ENCODE measurements around the gene CYREN.
"Not testable (repeated sequence)": the region's sequence is repeated elsewhere in the genome, so short reads cannot be mapped to it uniquely, and the experiment has no call there.

CYREN gene

GRCh38 chr7:135170274-135170997 is at the start of gene CYREN:
Gene CYREN (minus strand): TSS chr7:135170707. CDS start chr7:135168922, 1,785 bp downstream.
- DNase-seq, result peak; percentile 95

DNA sequence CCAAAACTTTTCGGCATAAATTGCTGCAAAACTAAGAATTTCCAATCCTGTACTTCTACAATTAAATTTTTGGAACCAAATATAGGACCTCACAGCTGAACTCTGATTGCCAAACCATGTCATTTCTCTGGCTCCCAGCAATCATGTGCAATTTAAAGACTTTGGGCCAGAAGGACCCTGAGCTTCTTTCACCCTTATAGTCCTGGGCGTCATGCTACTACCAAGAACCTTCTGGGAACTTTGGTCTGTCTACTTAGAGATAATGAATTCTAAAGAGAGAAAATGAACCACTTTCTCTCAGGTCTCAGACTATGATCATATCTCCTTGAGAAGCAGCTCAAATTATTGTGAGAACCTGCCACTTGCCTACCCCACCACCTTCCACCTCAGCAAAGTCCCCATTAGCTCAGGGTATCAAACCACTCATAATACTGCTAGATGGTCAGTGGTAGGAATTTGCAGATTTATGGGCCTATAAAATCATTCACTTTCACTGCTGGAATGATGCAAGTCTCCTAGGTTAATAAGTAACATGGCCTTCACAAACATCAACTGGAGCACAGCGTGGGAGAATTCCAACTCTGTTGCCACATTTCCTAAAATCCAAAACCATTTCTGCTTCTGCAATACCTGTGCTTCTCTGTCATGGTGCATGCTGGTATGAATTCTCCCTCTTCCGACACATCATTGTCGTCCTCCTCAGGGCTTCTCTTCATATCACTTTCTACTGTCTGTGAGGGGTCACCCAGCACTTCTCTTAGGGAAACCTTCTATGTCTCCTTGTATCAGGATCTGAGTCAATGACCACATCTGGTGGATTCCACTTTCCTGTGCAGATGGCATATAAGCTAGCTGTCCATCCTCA is 47.4 kb upstream of the CYREN start:
- DNase-seq, result no peak

DNA sequence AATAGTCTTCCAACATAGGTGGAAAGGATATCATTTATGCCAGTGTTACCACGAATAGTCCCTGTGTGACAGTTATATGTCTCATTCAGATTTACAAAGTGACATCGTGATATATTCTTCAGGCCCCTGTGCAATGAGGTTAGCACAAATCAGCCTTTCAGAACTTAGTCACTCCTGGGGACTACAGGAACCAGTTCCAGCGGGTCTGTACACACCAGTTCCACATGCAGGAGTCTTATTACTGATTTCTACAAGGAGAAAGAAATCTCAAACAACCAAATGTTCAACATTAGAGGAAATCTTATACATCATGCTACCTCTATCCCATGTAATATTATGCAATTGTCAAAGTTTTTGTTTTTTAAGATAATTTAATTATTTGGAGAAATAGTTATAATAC is 45.2 kb upstream of the CYREN start:
- no peak for DNase-seq

GRCh38 chr7:135215180-135215579 is 44.7 kb upstream of the CYREN start:
- DNase-seq, result no peak

- DNase-seq, result no peak
Observed at GRCh38 chr7:135213831-135214230, 43.3 kb upstream of the CYREN start.

DNA sequence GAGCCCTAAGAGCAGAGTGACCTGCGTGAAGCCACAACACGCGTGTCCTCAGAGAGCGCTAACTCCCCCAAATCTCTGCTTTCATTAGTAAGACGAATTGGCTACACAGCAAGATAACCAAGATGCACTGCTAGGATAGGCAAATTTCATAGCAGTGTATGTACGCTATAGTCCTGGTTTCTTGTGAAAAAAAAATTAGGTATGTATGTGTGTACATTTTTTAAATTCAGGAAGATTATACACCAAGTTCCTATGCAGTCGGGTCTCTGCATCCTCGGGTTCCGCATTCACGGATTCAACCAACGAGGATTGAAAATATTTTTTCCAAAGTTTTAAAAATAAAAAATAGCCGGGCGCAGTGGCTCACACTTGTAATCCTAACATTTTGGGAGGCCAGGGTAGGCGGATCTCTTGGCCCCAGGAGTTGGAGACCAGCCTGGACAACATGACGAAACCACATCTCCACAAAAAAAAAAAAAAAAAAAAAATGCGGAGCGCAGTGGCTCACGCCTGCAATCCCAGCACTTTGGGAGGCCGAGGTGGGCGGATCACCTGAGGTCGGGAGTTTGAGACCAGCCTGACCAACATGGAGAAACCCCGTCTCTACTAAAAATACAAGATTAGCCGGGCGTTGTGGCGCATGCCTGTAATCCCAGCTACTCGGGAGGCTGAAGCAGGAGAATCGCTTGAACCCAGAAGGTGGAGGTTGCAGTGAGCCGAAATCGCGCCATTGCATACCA is 41.6 kb upstream of the CYREN start:
- DNase-seq, result not testable (repeated sequence)

- DNase-seq, result peak; percentile 97
Observed at GRCh38 chr7:135211179-135211945, 40.9 kb upstream of the CYREN start, which contains the start of gene WDR91. Gene WDR91 (minus strand): TSS chr7:135211526. CDS start chr7:135211502, 24 bp downstream.

GRCh38 chr7:135210888-135211178 is 40.3 kb upstream of the CYREN start:
- DNase-seq, result no peak

- no peak for DNase-seq
Observed at GRCh38 chr7:135209225-135209834, 38.8 kb upstream of the CYREN start.

DNA sequence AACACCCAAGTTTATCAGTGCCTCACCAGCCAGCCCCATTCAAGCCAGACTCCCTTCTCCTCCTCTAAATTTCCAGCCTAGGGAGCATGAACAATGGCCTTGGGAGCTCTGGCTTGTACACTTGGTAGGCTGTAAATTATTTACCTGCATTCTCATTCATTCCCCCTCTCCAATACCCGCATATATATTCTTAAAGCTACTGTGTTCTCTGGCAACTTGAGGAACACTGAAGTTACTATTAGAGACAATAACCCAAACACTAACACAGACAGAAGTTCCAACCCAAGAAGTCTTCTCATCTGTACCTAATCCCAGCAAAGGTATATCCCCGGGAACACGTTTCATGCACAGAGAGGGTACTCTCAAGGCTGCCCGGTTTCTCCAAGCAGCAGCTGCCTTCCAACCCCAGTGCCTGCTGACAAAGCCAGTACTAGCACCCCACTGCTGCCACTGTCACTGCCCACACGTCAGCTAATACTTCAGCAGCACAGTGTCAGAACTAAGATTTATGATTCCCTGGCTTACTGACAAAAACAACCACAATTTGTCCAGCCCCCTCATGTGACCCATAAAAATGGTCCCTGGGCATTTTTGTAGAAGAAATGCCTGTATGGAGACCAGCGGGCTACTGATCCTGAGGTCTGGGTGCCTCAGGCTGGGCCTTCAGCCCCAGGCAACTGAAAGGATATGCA is 37.7 kb upstream of the CYREN start:
- no peak for DNase-seq

DNA sequence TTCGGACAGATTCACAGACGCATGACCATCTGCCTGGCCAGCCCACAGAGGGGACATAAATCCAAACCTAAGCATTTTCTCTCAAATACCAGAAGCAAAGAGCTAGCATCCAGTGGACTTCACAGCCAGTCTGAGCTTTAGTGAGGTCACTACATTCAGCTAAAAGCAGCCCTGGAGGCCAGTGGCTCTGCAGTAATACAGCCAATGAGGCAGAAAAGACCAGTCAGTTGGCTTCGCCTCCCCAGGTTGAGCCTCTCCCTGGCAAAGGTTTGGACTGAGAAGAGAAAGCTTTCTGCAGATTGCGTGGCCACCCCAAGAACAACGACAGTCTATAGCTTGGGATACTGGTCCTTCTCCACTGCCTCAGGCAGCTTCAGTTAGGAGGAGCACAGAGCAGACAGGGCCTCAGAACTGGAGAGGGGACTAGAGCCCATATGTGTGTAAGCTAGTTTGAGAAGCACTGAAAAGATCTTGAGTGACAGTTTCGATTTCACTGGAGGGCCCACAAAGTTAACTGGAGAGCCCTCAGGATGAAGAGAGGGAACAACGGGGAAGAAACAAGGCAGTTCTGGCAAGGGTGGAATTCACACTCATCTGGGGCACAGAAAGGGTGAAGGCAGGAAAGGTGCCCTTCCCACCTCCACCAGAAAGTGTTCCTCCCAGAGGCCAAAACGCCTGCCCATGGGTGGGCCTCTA is 37.0 kb upstream of the CYREN start:
- DNase-seq, result no peak

DNA sequence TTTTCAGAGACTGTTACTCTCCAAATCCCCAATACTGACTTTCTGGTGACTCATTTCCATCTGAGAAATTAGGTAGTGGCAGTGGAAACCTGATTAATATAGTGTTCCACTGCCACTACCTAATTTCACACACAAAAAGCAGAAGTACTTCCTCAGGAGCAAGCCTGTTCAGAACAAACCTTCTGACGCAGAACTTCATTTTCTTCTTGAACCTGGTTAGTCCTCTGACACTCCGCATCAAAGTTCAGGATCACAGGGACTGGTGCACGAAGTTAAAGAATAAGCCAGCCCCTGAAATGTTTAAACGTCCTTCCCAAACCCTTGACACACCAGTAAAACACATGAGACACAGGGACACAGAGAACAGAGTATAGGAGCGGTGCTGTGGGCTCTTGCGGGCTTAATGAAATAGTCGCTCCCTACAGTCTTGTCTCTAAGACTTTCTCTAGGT is 36.5 kb upstream of the CYREN start:
- no peak for DNase-seq

GRCh38 chr7:135205850-135206249 is 35.3 kb upstream of the CYREN start:
- DNase-seq, result no peak

DNA sequence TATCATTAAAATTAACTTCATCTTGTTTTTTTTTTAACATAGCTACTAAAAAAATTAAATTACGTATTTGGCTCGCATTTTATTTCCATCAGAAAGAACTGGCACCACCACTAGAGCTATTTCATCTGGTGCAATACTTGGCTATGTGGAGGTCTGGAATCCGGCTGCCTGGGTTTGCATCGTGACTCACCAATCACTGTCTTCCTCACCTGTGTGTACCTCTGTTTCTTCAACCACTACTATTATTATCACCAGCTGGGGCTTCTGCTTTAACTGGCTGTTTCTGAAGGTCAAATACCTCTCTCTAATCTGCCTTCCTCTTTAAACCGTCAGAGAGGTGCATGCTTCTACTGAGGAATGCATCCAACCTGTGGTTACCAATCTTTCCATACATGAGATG is 34.4 kb upstream of the CYREN start:
- no peak for DNase-seq

DNA sequence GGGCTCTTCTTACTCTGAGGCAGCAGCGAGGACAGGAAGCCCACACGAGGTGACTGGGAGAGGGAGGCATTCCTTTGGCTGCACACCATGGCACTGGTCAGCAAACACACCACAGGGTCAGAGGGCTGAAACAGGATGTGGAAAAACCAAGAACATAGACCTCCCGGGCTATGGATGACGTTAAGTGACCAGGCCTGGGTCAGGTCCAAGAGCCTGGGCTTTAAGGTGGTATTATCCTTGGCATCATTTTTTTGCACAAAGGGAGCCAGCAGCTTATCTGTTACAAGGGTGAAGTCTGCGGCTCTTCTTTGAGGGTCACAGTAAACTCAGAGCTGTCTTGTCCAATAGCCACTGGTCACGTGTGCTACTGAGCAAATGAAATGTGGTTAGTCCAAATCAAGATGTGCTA is 33.8 kb upstream of the CYREN start:
- DNase-seq, result no peak

DNA sequence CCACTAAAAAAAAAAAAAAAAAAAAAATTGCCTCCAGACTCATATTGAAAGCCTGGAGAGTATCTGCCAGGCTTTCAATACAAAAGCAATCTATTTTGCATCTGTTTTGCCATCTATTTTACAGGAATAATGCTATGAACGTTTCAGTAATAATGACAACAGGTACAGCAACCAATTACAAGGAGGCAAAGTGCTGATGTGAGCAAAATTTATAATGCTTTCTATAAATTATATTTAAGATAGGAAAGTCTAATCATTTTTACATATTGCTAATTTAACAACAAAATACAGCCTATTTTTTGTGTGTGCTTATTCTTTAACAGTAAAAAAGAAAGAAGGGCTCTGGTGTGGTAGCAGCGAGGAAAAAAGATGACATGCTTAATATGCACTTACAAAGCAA is 30.8 kb upstream of the CYREN start:
- no peak for DNase-seq

GRCh38 chr7:135200821-135201331 is 30.4 kb upstream of the CYREN start:
- DNase-seq, result no peak

DNA sequence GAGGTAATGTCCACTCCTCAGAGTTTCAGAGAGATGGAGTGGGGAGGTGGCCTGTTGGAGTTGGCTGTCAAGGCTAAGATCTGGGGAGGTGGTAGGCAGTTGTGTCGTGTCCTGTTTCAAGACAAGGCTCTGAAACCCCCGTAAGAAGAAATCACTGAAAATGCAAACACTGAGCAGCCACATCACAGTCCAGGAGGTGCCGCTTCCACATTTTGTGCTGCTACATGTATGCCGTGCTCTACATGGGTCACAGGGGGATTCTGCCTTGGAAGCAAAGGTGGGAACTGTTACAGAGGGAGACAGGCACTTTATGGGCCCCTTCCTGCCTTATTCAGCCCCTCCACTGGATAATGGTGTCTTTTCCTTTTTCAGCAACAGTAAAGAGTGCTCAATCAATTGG is 28.9 kb upstream of the CYREN start:
- DNase-seq, result no peak

DNA sequence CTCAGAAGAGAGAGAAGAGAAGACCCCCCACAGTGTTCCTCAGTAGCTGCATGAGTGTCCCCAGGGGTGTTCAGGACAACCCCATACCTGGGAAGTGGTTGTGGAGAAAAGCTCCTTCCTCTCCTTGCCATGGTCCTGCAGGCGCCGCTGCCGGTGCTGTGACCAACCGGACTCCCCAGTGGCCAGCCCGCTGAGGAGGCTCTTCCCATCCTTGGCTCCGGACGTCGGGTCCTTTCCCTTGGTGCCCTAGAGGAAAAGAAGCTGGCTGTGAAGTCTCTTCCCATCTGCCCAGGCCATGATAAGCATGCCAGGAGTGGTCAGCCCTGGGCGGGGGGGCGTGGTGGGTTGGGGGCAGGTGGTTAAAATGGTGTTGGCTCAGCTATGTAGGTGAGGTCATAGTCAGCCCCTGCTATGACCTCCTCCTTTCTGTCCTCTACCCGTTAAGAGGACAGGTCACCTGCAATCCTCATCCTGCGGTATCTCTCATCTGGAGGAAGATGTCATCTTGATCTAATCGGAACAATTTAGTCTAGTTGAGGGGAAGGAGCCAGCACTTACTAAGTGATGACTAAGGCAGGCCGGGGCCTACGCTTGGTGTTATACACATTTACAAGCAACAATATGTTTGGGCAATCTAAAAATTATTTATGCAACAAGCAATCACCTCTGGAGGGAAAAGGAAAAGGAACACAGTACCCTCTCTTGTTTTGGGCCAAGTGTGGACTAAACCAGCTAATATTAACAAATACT is 27.6 kb upstream of the CYREN start:
- DNase-seq, result no peak

GRCh38 chr7:135197343-135197742 is 26.8 kb upstream of the CYREN start:
- no peak for DNase-seq

Measured in stimulated activated CD4-positive, alpha-beta T cell treated with anti-CD3 and anti-CD28 coated beads, Interleukin-4, amount 100 ng/mL, for 1 hour (primary cell).